ENCODE data around the gene TOR1A.

TOR1A gene

GRCh38 chr9:129823935-129824601 is at the start of gene TOR1A:
TOR1A (minus strand) TSS chr9:129824136; CDS start chr9:129824085, 51 bp downstream.
- DNase-seq = peak; percentile 95

- no peak for DNase-seq
These were observed 47.1 kb upstream of the TOR1A start for GRCh38 chr9:129871046-129871445.

- DNase-seq = peak; percentile 73
These were observed 45.9 kb upstream of the TOR1A start for GRCh38 chr9:129869585-129870501.

- DNase-seq = peak; percentile 92
These were observed 45.0 kb upstream of the TOR1A start for GRCh38 chr9:129868872-129869486.

GRCh38 chr9:129868023-129868871 is 44.3 kb upstream of the TOR1A start:
- no peak for DNase-seq

- DNase-seq = peak; percentile 85
These were observed 43.4 kb upstream of the TOR1A start for GRCh38 chr9:129867136-129868022.

- peak; percentile 74 for DNase-seq
These were observed 42.6 kb upstream of the TOR1A start for GRCh38 chr9:129866394-129867135.

- no peak for DNase-seq
These were observed 41.9 kb upstream of the TOR1A start for GRCh38 chr9:129865668-129866320.

GRCh38 chr9:129864991-129865647 is 41.2 kb upstream of the TOR1A start:
- DNase-seq = no peak

- DNase-seq = peak; percentile 80
These were observed 39.2 kb upstream of the TOR1A start for GRCh38 chr9:129863059-129863690.

- DNase-seq = no peak
These were observed 37.5 kb upstream of the TOR1A start for GRCh38 chr9:129861447-129861827.

- no peak for DNase-seq
These were observed 36.9 kb upstream of the TOR1A start for GRCh38 chr9:129860653-129861446.

GRCh38 chr9:129858167-129858962 is 34.4 kb upstream of the TOR1A start:
- DNase-seq = no peak

- no peak for DNase-seq
These were observed 33.3 kb upstream of the TOR1A start for GRCh38 chr9:129857207-129857606.

GRCh38 chr9:129854588-129855110 is 30.7 kb upstream of the TOR1A start:
- no peak for DNase-seq

GRCh38 chr9:129853614-129854013 is 29.7 kb upstream of the TOR1A start:
- no peak for DNase-seq

- no peak for DNase-seq
These were observed 28.6 kb upstream of the TOR1A start for GRCh38 chr9:129852579-129852978.

Data from activated CD8-positive, alpha-beta memory T cell treated with anti-CD3 and anti-CD28 coated beads for 24 hours (primary cell).